ENCODE data around the gene ARSG.
"Not testable (repeated sequence)": the region's sequence is repeated elsewhere in the genome, so short reads cannot be mapped to it uniquely, and the experiment has no call there.

Gene ARSG

GRCh38 chr17:68347380-68347779 is 56.1 kb downstream of the ARSG start:
- no peak for TF ChIP-seq ZFX (IDR thresholded peaks at IDR 0.05)
- no peak for TF ChIP-seq CTCF (conservative IDR thresholded peaks at IDR 0.05)
- no peak overlapping the region for H3K27ac ChIP-seq

- no peak for TF ChIP-seq CTCF (conservative IDR thresholded peaks at IDR 0.05)
- no peak for TF ChIP-seq ZFX (IDR thresholded peaks at IDR 0.05)
- H3K27ac ChIP-seq, result no peak overlapping the region
Observed at GRCh38 chr17:68349157-68349556, 57.9 kb downstream of the ARSG start.

GRCh38 chr17:68351395-68351794 is 60.1 kb downstream of the ARSG start:
- H3K27ac ChIP-seq, result no peak overlapping the region
- TF ChIP-seq CTCF (conservative IDR thresholded peaks at IDR 0.05), result no peak
- no peak for TF ChIP-seq ZFX (IDR thresholded peaks at IDR 0.05)

GRCh38 chr17:68352041-68352440 is 60.7 kb downstream of the ARSG start:
- no peak overlapping the region for H3K27ac ChIP-seq
- no peak for TF ChIP-seq CTCF (conservative IDR thresholded peaks at IDR 0.05)
- no peak for TF ChIP-seq ZFX (IDR thresholded peaks at IDR 0.05)

- not testable (repeated sequence) for H3K27ac ChIP-seq
Observed at GRCh38 chr17:68352671-68353070, 61.4 kb downstream of the ARSG start.

- H3K27ac ChIP-seq, result no peak overlapping the region
- no peak for TF ChIP-seq ZFX (IDR thresholded peaks at IDR 0.05)
- no peak for TF ChIP-seq CTCF (conservative IDR thresholded peaks at IDR 0.05)
Observed at GRCh38 chr17:68353111-68353521, 61.8 kb downstream of the ARSG start.

- H3K27ac ChIP-seq, result not testable (repeated sequence)
Observed at GRCh38 chr17:68354311-68354710, 63.0 kb downstream of the ARSG start.

- H3K27ac ChIP-seq, result not testable (repeated sequence)
Observed at GRCh38 chr17:68355108-68355507, 63.8 kb downstream of the ARSG start.

- no peak overlapping the region for H3K27ac ChIP-seq
- TF ChIP-seq ZFX (IDR thresholded peaks at IDR 0.05) (no peak), CTCF (conservative IDR thresholded peaks at IDR 0.05) (no peak)
Observed at GRCh38 chr17:68356520-68356919, 65.2 kb downstream of the ARSG start.

Measured in C4-2B (cell line).